Measurements from ENCODE around the gene DMC1. TPM values are rescaled to one million over a fixed set of nuclear protein-coding genes. Genes with fewer than 3 reads are reported as not detected.
A peak's percentile ranks its signal among the peaks of the same experiment; 100 is the strongest.

DMC1 gene
- total and polyA plus RNA-seq, 2 of the 4 experiments (the other 2 are of a cell fraction) = 0.18 to 0.38 TPM

GRCh38 chr22:38494498-38494897, 75.5 kb downstream of the DMC1 start:
- Histone ChIP-seq H3K9ac (ENCODE audit: low read depth, low read length) (0 out of 2 replicates have a peak overlapping the region, but pooled peaks have one; percentile 6), H2BK120ac (ENCODE audit: low read depth, low read length) (no peak overlapping the region), H2AK9ac (replicated peaks; ENCODE audit: low read depth, low read length, poor library complexity) (no peak overlapping the region), H3K4me1 (ENCODE audit: control insufficient read depth, insufficient read depth, low read length) (peaks cover 24% of the 10 kb centered on the region), H3K27me3 (ENCODE audit: control insufficient read depth, insufficient read depth, low read length) (no peaks in the 10 kb centered on the region), H3K4ac (ENCODE audit: low read depth, low read length) (no peak overlapping the region), H4K20me1 (ENCODE audit: insufficient read depth, low read length) (peaks cover 93% of the 10 kb centered on the region), H2AFZ (replicated peaks; ENCODE audit: low read length, poor library complexity) (no peak overlapping the region), H2AK5ac (ENCODE audit: low read depth, low read length) (no peak overlapping the region), H3K14ac (replicated peaks; ENCODE audit: low read depth, low read length) (no peak overlapping the region), H3K9me3 (ENCODE audit: control insufficient read depth, insufficient read depth, low read length) (no peaks in the 10 kb centered on the region), H2BK20ac (ENCODE audit: low read depth, low read length) (no peak overlapping the region), H4K8ac (ENCODE audit: low read depth in 2 of 2, low read length in 2 of 2) (no peak overlapping the region), H2BK15ac (ENCODE audit: low read depth, low read length) (no peak overlapping the region), H3K4me3 (ENCODE audit: insufficient read depth, low read depth, low read length) (no peak overlapping the region), H3K56ac (ENCODE audit: extremely low read depth, insufficient read depth, low read length) (no peak overlapping the region), H3K36me3 (ENCODE audit: control insufficient read depth, insufficient read depth, low read length) (peaks cover 75% of the 10 kb centered on the region), H4K91ac (ENCODE audit: insufficient read depth, low read depth, low read length) (no peak overlapping the region), H4K5ac (ENCODE audit: low read depth, low read length) (no peak overlapping the region), H3K4me2 (ENCODE audit: low read depth, low read length) (no peak overlapping the region), H3K18ac (ENCODE audit: low read depth, low read length) (no peak overlapping the region), H2BK5ac (ENCODE audit: low read depth, low read length, poor library complexity, severe bottlenecking) (no peak overlapping the region), H3K27ac (ENCODE audit: insufficient read depth, low read length) (no peak overlapping the region), H3K23ac (ENCODE audit: low read depth, low read length) (0 out of 2 replicates have a peak overlapping the region, but pooled peaks have one; percentile 17), H3K9me1 (ENCODE audit: insufficient read depth, low read length) (peaks cover 18% of the 10 kb centered on the region), H3K79me1 (ENCODE audit: low read depth in 1 of 2, low read length in 2 of 2) (peaks cover 30 to 72% of the 10 kb centered on the region in 2 experiments)
- ChIA-PET POLR2A (ENCODE audit: unreplicated experiment) (no interaction called here), CTCF (interaction anchor here (0.6 kb wide), 1 partner anchor 1883 kb away, joined by 3 read pairs; no protein-coding TSS in a partner anchor)
- WGBS, 2 experiments (ENCODE audit: extremely low coverage in 2 of 2, insufficient read length in 1 of 2) = no CpG with 5 or more reads among the region's 2 CpGs
- TF ChIP-seq FOS (IDR thresholded peaks at IDR 0.05; ENCODE audit: low read depth, low read length) (no peak), POLR2A (IDR thresholded peaks at IDR 0.05; ENCODE audit: low read depth, low read length) (no peak), CEBPB (IDR thresholded peaks at IDR 0.05; ENCODE audit: low read depth, low read length) (no peak; the same call in 1 of the 2 replicates), ELK1 (IDR thresholded peaks at IDR 0.05; ENCODE audit: borderline replicate concordance, low read depth, low read length) (no peak), CHD1 (IDR thresholded peaks at IDR 0.05; ENCODE audit: low read depth, low read length) (no peak), MAFK (IDR thresholded peaks at IDR 0.05; ENCODE audit: low read depth, low read length) (no peak), SMC3 (IDR thresholded peaks at IDR 0.05; ENCODE audit: low read depth, low read length) (no peak), RFX5 (IDR thresholded peaks at IDR 0.05; ENCODE audit: low read depth, low read length) (no peak), CTCF (conservative IDR thresholded peaks at IDR 0.05; ENCODE audit: low read depth, low read length) (no peak), NFE2L2 (IDR thresholded peaks at IDR 0.05; ENCODE audit: low read depth, low read length) (no peak), MXI1 (IDR thresholded peaks at IDR 0.05; ENCODE audit: borderline replicate concordance, low read depth, low read length) (no peak), USF2 (IDR thresholded peaks at IDR 0.05; ENCODE audit: low read depth, low read length) (no peak), MAZ (IDR thresholded peaks at IDR 0.05; ENCODE audit: borderline replicate concordance, low read depth, low read length) (no peak), RCOR1 (IDR thresholded peaks at IDR 0.05; ENCODE audit: insufficient replicate concordance, low read length) (no peak), BHLHE40 (IDR thresholded peaks at IDR 0.05; ENCODE audit: low read depth, low read length) (no peak), RAD21 (IDR thresholded peaks at IDR 0.05; ENCODE audit: low read length) (no peak)
- ATAC-seq (ENCODE audit: low read depth) (no peak), DNase-seq (peak; percentile 77)
- in situ Hi-C loops (cut with MboI; ENCODE audit: low sequenced_read_pairs) = no loop called here
- no TSS peak for BruUV-seq (replicated peaks)
- intact Hi-C loops (cut with micrococcal nuclease) = no loop called here
- dilution Hi-C loops (cut with HindIII; ENCODE audit: low sequenced_read_pairs, unreplicated experiment) = no loop called here
